ENCODE measurements around the gene TENT4B.

TENT4B gene

GRCh38 chr16:50209546-50210265, 56.6 kb downstream of the TENT4B start:
- peak overlapping the region; percentile 10 to 60 (median 34); a peak in 16 of 22 replicates for H3K9ac ChIP-seq
- peak in 9 of 11 experiments; percentile 21 to 70 (median 48); a peak in 6 of 22 replicates for TF ChIP-seq Cebpa-rat (IDR thresholded peaks at IDR 0.05)
- peaks cover 23 to 33% (median 28%) of the 10 kb centered on the region in 11 experiments for H3K36me3 ChIP-seq
- H3K4me2 ChIP-seq: peak overlapping the region; percentile 54 to 92 (median 83)
- no peaks in the 10 kb centered on the region for H3K27me3 ChIP-seq
- H3K4me3 ChIP-seq: 0 out of 20 replicates have a peak overlapping the region, but pooled peaks of 2 of the 10 experiments have one; percentile 1 to 24
- H3K27ac ChIP-seq: peak overlapping the region in 8 of 11 experiments; percentile 16 to 55 (median 38); a peak in 15 of 22 replicates
- H4K20me1 ChIP-seq: peaks cover 21 to 76% (median 60%) of the 10 kb centered on the region in 11 experiments; a peak in 21 of 22 replicates
- H3K4me1 ChIP-seq: peaks cover 30 to 41% (median 39%) of the 10 kb centered on the region in 10 experiments
- H3K9me3 ChIP-seq (replicated peaks in 1 of 11): no peaks in the 10 kb centered on the region

GRCh38 chr16:50210266-50211038, 57.3 kb downstream of the TENT4B start:
- H3K9ac ChIP-seq: peak overlapping the region in 10 of 11 experiments; percentile 28 to 60 (median 36); a peak in 16 of 22 replicates
- TF ChIP-seq Cebpa-rat (IDR thresholded peaks at IDR 0.05): no peak
- no peaks in the 10 kb centered on the region for H3K9me3 ChIP-seq (replicated peaks in 1 of 11)
- H3K4me2 ChIP-seq: peak overlapping the region; percentile 54 to 92 (median 83)
- H3K27ac ChIP-seq: peak overlapping the region in 8 of 11 experiments; percentile 16 to 55 (median 38); a peak in 14 of 22 replicates
- peaks cover 29 to 40% (median 36%) of the 10 kb centered on the region in 11 experiments for H3K36me3 ChIP-seq
- H4K20me1 ChIP-seq: peaks cover 19 to 68% (median 55%) of the 10 kb centered on the region in 11 experiments; a peak in 21 of 22 replicates
- peaks cover 30 to 41% (median 39%) of the 10 kb centered on the region in 10 experiments for H3K4me1 ChIP-seq
- H3K4me3 ChIP-seq: 0 out of 20 replicates have a peak overlapping the region, but pooled peaks of 2 of the 10 experiments have one; percentile 1 to 24
- H3K27me3 ChIP-seq: no peaks in the 10 kb centered on the region

GRCh38 chr16:50213939-50214519, 60.9 kb downstream of the TENT4B start:
- no peaks in the 10 kb centered on the region for H3K9me3 ChIP-seq (replicated peaks in 1 of 11)
- H3K9ac ChIP-seq: no peak overlapping the region
- H3K4me1 ChIP-seq: peaks cover 16 to 25% (median 19%) of the 10 kb centered on the region in 10 experiments
- no peak for TF ChIP-seq Cebpa-rat (IDR thresholded peaks at IDR 0.05)
- H3K4me3 ChIP-seq: no peak overlapping the region
- peaks cover 58 to 76% (median 68%) of the 10 kb centered on the region in 11 experiments for H3K36me3 ChIP-seq
- H3K4me2 ChIP-seq: no peak overlapping the region
- H4K20me1 ChIP-seq: peaks cover 8 to 34% (median 27%) of the 10 kb centered on the region in 11 experiments; a peak in 21 of 22 replicates
- no peaks in the 10 kb centered on the region for H3K27me3 ChIP-seq
- no peak overlapping the region for H3K27ac ChIP-seq

GRCh38 chr16:50215680-50216079, 62.6 kb downstream of the TENT4B start:
- Histone ChIP-seq H3K9me3 (replicated peaks in 1 of 11) (no peaks in the 10 kb centered on the region), H3K27me3 (no peaks in the 10 kb centered on the region), H3K27ac (no peak overlapping the region), H3K9ac (no peak overlapping the region; a peak in 1 of 22 replicates), H3K4me2 (no peak overlapping the region), H3K4me3 (no peak overlapping the region), H3K36me3 (peaks cover 58 to 86% (median 78%) of the 10 kb centered on the region in 11 experiments), H3K4me1 (peaks cover 0 to 9% (median 3%) of the 10 kb centered on the region in 10 experiments; a peak in 17 of 20 replicates), H4K20me1 (peaks cover 0 to 17% (median 10%) of the 10 kb centered on the region in 11 experiments; a peak in 14 of 22 replicates)
- TF ChIP-seq Cebpa-rat (IDR thresholded peaks at IDR 0.05): no peak

- H3K4me1 ChIP-seq: peaks cover 0 to 7% (median 0%) of the 10 kb centered on the region in 10 experiments; a peak in 6 of 20 replicates
- no peak overlapping the region for H3K9ac ChIP-seq
- no peak overlapping the region for H3K4me3 ChIP-seq
- no peak overlapping the region for H3K27ac ChIP-seq
- TF ChIP-seq Cebpa-rat (IDR thresholded peaks at IDR 0.05): no peak
- H3K36me3 ChIP-seq: peaks cover 62 to 91% (median 83%) of the 10 kb centered on the region in 11 experiments
- H3K4me2 ChIP-seq: no peak overlapping the region
- peaks cover 0 to 15% (median 6%) of the 10 kb centered on the region in 11 experiments; a peak in 6 of 22 replicates for H4K20me1 ChIP-seq
- H3K27me3 ChIP-seq: no peaks in the 10 kb centered on the region
- no peaks in the 10 kb centered on the region for H3K9me3 ChIP-seq (replicated peaks in 1 of 11)
These were observed 63.1 kb downstream of the TENT4B start for GRCh38 chr16:50216231-50216630.

- Histone ChIP-seq H3K27me3 (no peaks in the 10 kb centered on the region), H3K4me3 (no peak overlapping the region), H3K9me3 (replicated peaks in 1 of 11) (no peaks in the 10 kb centered on the region), H4K20me1 (no peaks in the 10 kb centered on the region), H3K9ac (no peak overlapping the region), H3K27ac (no peak overlapping the region), H3K4me1 (peaks cover 0 to 4% (median 0%) of the 10 kb centered on the region in 10 experiments; a peak in 1 of 20 replicates), H3K4me2 (no peak overlapping the region), H3K36me3 (peaks cover 61 to 95% (median 81%) of the 10 kb centered on the region in 11 experiments)
- no peak for TF ChIP-seq Cebpa-rat (IDR thresholded peaks at IDR 0.05)
These were observed 66.4 kb downstream of the TENT4B start for GRCh38 chr16:50219402-50219975.

- Histone ChIP-seq H3K4me3 (no peak overlapping the region), H3K27me3 (no peaks in the 10 kb centered on the region), H3K27ac (no peak overlapping the region), H3K9ac (no peak overlapping the region), H3K9me3 (replicated peaks in 1 of 11) (no peaks in the 10 kb centered on the region), H4K20me1 (no peaks in the 10 kb centered on the region), H3K4me1 (peaks cover 0 to 3% (median 0%) of the 10 kb centered on the region in 10 experiments; a peak in 1 of 20 replicates), H3K4me2 (no peak overlapping the region), H3K36me3 (peaks cover 70 to 96% (median 81%) of the 10 kb centered on the region in 11 experiments)
- TF ChIP-seq Cebpa-rat (IDR thresholded peaks at IDR 0.05): no peak
These were observed 71.2 kb downstream of the TENT4B start for GRCh38 chr16:50224286-50224685.

- Histone ChIP-seq H3K4me3 (no peak overlapping the region), H4K20me1 (no peaks in the 10 kb centered on the region), H3K27ac (no peak overlapping the region), H3K36me3 (peaks cover 57 to 86% (median 69%) of the 10 kb centered on the region in 11 experiments), H3K4me1 (no peaks in the 10 kb centered on the region), H3K9ac (no peak overlapping the region), H3K9me3 (replicated peaks in 1 of 11) (no peaks in the 10 kb centered on the region), H3K4me2 (no peak overlapping the region), H3K27me3 (no peaks in the 10 kb centered on the region)
- no peak for TF ChIP-seq Cebpa-rat (IDR thresholded peaks at IDR 0.05)
These were observed 74.0 kb downstream of the TENT4B start for GRCh38 chr16:50227120-50227519.
